K562 (cell line): Measurements from ENCODE around the gene ERC2. TPM values are rescaled to one million over a fixed set of nuclear protein-coding genes. Genes with fewer than 3 reads are reported as not detected.

ENCODE experiments used
- ATAC-seq: fragments of 200-7000 bp; cut with Tn5 transposase; 3 replicates; pipeline ENCODE4 v1.9.1; 2020; ENCODE audit warnings: moderate library complexity
- BruUV-seq: library from RNA; stranded (reverse); fragments of 400-500 nt; replicated peaks from 2 replicates; lab custom pipeline; 2021; lab: Mats Ljungman, UMichigan
- CTCF ChIA-PET: fragments of 300-600 bp; formaldehyde crosslinking; extraction: SDS; loops from one replicate; lab custom pipeline; 2021; ENCODE audit warnings: low intra/inter-chr PET ratio; lab: Yijun Ruan, JAX
- POLR2A ChIA-PET: fragments of 300-600, 350-650 bp; sonication (Branson Sonifier 250); formaldehyde crosslinking; extraction: SDS; loops from one replicate; lab custom pipeline; 2021; ENCODE audit warnings: antibody characterized with exemption, inconsistent platforms; lab: Yijun Ruan, JAX
- DNase-seq, 4 experiments: peaks; one replicate each; pipeline versions ENCODE4 v3.0.0 to v3.0.0-alpha.2; 2011 to 2018; ENCODE audit warnings: low spot score in 3 of 4, mixed read lengths in 3 of 4; ENCODE audit errors: extremely low read depth in 1 of 4
- FAIRE-seq: peaks from 2 replicates; lab custom pipeline; 2011; peaks lifted over from hg19 to GRCh38; lab: Jason Lieb, UNC
- H2AFZ ChIP-seq: 2 replicates; pipeline ENCODE4 v1.6.0; 2011; ENCODE audit warnings: low read depth, low read length, control low read depth, inconsistent platforms
- H3K27ac ChIP-seq: fragments of 200-600 bp; 3 replicates; pipeline ENCODE4 v1.8.0; 2011; ENCODE audit warnings: low read depth, mild to moderate bottlenecking, control low read depth, inconsistent platforms, low read length, moderate library complexity, mixed read lengths; ENCODE audit errors: extremely low read depth
- H3K27me3 ChIP-seq, 2 experiments: fragments of 300-600 bp in 1 of 2; 2 replicates in 1 of 2; 3 replicates in 1 of 2; pipeline versions ENCODE4 v1.6.0 to v1.8.0; 2011; ENCODE audit warnings: inconsistent platforms in 2 of 2, low read length in 2 of 2, mild to moderate bottlenecking in 1 of 2, mixed read lengths in 1 of 2, moderate library complexity in 1 of 2; ENCODE audit not compliant: control insufficient read depth in 2 of 2, insufficient read depth in 2 of 2
- H3K36me3 ChIP-seq: fragments of 300-600 bp; 3 replicates; pipeline ENCODE4 v1.8.0; 2011; ENCODE audit warnings: mild to moderate bottlenecking, low read length, inconsistent platforms; ENCODE audit not compliant: control insufficient read depth, insufficient read depth
- H3K4me1 ChIP-seq, 2 experiments: fragments of 200-600 bp in 1 of 2; replicated peaks in 1 of 2; 2 replicates in 1 of 2; 3 replicates in 1 of 2; pipeline versions ENCODE4 v1.5.1 to v1.8.0; 2011; ENCODE audit warnings: inconsistent platforms in 2 of 2, low read length in 2 of 2, mild to moderate bottlenecking in 1 of 2, mixed read lengths in 1 of 2, moderate library complexity in 1 of 2; ENCODE audit not compliant: control insufficient read depth in 2 of 2, insufficient read depth in 2 of 2
- H3K4me2 ChIP-seq: 2 replicates; pipeline ENCODE4 v1.6.1; 2011; ENCODE audit warnings: low read length, control low read depth, inconsistent platforms, mixed read lengths; ENCODE audit not compliant: insufficient read depth
- H3K4me3 ChIP-seq: fragments of 200-600 bp; sonication (generic), shearing (Covaris generic); 2 replicates; pipeline ENCODE4 v1.5.1; 2016; ENCODE audit warnings: control low read depth, inconsistent platforms
- H3K79me2 ChIP-seq: fragments of 200-600 bp; 3 replicates; pipeline ENCODE4 v1.8.0; 2011; ENCODE audit warnings: low read length, inconsistent platforms; ENCODE audit not compliant: control insufficient read depth, insufficient read depth
- H3K9ac ChIP-seq, 2 experiments: 2 replicates each; pipeline versions ENCODE4 v1.6.0 to v1.6.1; 2011; ENCODE audit warnings: low read depth in 2 of 2, low read length in 2 of 2, control low read depth in 1 of 2, inconsistent platforms in 1 of 2, mild to moderate bottlenecking in 1 of 2, mixed read lengths in 1 of 2; ENCODE audit not compliant: insufficient read depth in 1 of 2
- H3K9me1 ChIP-seq: one replicate; pipeline ENCODE4 v1.6.0; 2011; ENCODE audit warnings: inconsistent platforms, mild to moderate bottlenecking, low read length, moderate library complexity; ENCODE audit not compliant: control insufficient read depth, insufficient read depth
- H3K9me3 ChIP-seq: replicated peaks from 2 replicates; pipeline ENCODE4 v1.5.1; 2011; ENCODE audit warnings: low read depth, low read length, inconsistent platforms; ENCODE audit not compliant: control insufficient read depth, insufficient read depth
- H4K20me1 ChIP-seq: replicated peaks from 2 replicates; pipeline ENCODE4 v1.6.1; 2011; ENCODE audit warnings: low read length, inconsistent platforms, mixed read lengths; ENCODE audit not compliant: control insufficient read depth, insufficient read depth
- BRD9 ChIP-seq: fragments of 450-650 bp; IDR thresholded peaks from 2 replicates; pipeline ENCODE4 v1.6.1; 2018; ENCODE audit warnings: low read depth; ENCODE audit not compliant: partially characterized antibody
- CEBPZ ChIP-seq: fragments of 150-350 bp; IDR thresholded peaks from 2 replicates; pipeline ENCODE4 v1.6.1; 2014; ENCODE audit warnings: low read depth, mild to moderate bottlenecking, low read length, borderline replicate concordance
- NR0B1 ChIP-seq: fragments of 450-650 bp; IDR thresholded peaks from one replicate; pipeline ENCODE4 v1.6.1; 2018; ENCODE audit warnings: mild to moderate bottlenecking, moderate library complexity; ENCODE audit not compliant: partially characterized antibody
- RCOR1 ChIP-seq, 2 experiments: IDR thresholded peaks; 2 replicates each; pipeline ENCODE4 v1.6.1; 2012; ENCODE audit warnings: low read depth in 2 of 2, low read length in 2 of 2, borderline replicate concordance in 1 of 2, improper control_type of control experiment in 1 of 2
- RFX7 ChIP-seq: fragments of 250-450 bp; sonication (Bioruptor Pico); IDR thresholded peaks from 2 replicates; pipeline ENCODE4 v1.5.1; 2021; ENCODE audit warnings: mild to moderate bottlenecking
- TCF7L2 ChIP-seq: fragments of 150-350 bp; IDR thresholded peaks from 2 replicates; pipeline ENCODE4 v1.6.1; 2016; ENCODE audit warnings: low read depth, mild to moderate bottlenecking, low read length, moderate library complexity
- TRIM24 ChIP-seq, 2 experiments: fragments of 450-650 bp; IDR thresholded peaks; 2 replicates each; pipeline ENCODE4 v1.6.1; 2016
- XRCC5 ChIP-seq: fragments of 200-400 bp; formaldehyde crosslinking; IDR thresholded peaks from 2 replicates; pipeline ENCODE4 v1.6.1; 2017; ENCODE audit warnings: low read depth, mild to moderate bottlenecking, low read length
- ZBTB1 ChIP-seq: sonication (generic); formaldehyde crosslinking; IDR thresholded peaks from 2 replicates; pipeline ENCODE4 v1.8.1; 2023; ENCODE audit warnings: missing genetic modification reagents, low read depth, mild to moderate bottlenecking, borderline replicate concordance
- ZNF263 ChIP-seq: sonication (generic); formaldehyde crosslinking; IDR thresholded peaks from 2 replicates; pipeline ENCODE4 v1.8.0; 2022; ENCODE audit warnings: mild to moderate bottlenecking, missing genetic modification reagents, borderline replicate concordance
- ZNF584 ChIP-seq: fragments of 200-800 bp; sonication (Bioruptor generic); IDR thresholded peaks from 2 replicates; pipeline ENCODE4 v1.6.1; 2016; ENCODE audit warnings: low read depth, mild to moderate bottlenecking, missing genetic modification characterization, missing compliant biosample characterization
- WGBS: fragments of 100-300 bp; shearing (Covaris generic); methylation state at CpG from one replicate; pipeline ENCODE4 v1.1.6; 2016; ENCODE audit warnings: low coverage, mixed read lengths; ENCODE audit not compliant: insufficient coverage; ENCODE audit errors: missing lambda C conversion rate; 5-methylcytosine and 5-hydroxymethylcytosine counted together
- in situ Hi-C: fragments of 300-500 bp; cut with MboI; formaldehyde crosslinking; loops from 4 replicates; pipeline ENCODE4 v1.15.0; 2018; ENCODE audit warnings: inconsistent platforms, mixed read lengths
- intact Hi-C: fragments of 100-400 bp; cut with micrococcal nuclease; formaldehyde crosslinking; loops from 2 replicates; pipeline ENCODE4 v1.14.2; 2022
- polyA plus RNA-seq, 8 experiments: library from polyadenylated mRNA; depleted of rRNA in 4 of 8; stranded (reverse) in 5 of 8; unstranded in 3 of 8; fragments of >200 nt; fragmentation: Nextera tagmentation in 2 of 8; fragmentation: Illumina TruSeq in 1 of 8; extraction: Ambion mirVana in 2 of 8; extraction: Trizol in 1 of 8; gene quantifications; 2 replicates each; pipeline versions ENCODE4 v1.2.1 to v1.2.3, GENCODE V29; 2011 to 2014; ENCODE audit warnings: inconsistent platforms in 1 of 8, missing spikeins in 1 of 8
- total RNA-seq, 7 experiments: library from RNA; depleted of rRNA in 6 of 7; stranded (reverse); fragments of >200 nt in 6 of 7; fragmentation: Illumina TruSeq in 2 of 7; extraction: Trizol in 2 of 7; gene quantifications; 2 replicates each; pipeline versions ENCODE4 v1.2.1 to v1.2.3, GENCODE V29; 2011 to 2021; ENCODE audit warnings: low replicate concordance in 1 of 7

The ERC2 gene
- total and polyA plus RNA-seq, 9 of the 15 experiments (the other 6 are each of a cell fraction or from before 2014, with no cell fraction given), result 0.04 to 0.18 (median 0.07) TPM; not detected in 2

GRCh38 chr3:56187051-56187450 lies 281.2 kb downstream of the ERC2 start:
- in situ Hi-C loops (no loop called here), intact Hi-C loops (no loop called here)
- ATAC-seq (no peak), FAIRE-seq (no peak), DNase-seq (no peak)
- BruUV-seq, result no TSS peak
- Histone ChIP-seq H3K4me1 (no peaks in the 10 kb centered on the region), H2AFZ (no peak overlapping the region), H3K4me2 (no peak overlapping the region), H3K27ac (no peak overlapping the region), H3K36me3 (no peaks in the 10 kb centered on the region), H3K79me2 (no peaks in the 10 kb centered on the region), H3K9me3 (no peaks in the 10 kb centered on the region), H4K20me1 (no peaks in the 10 kb centered on the region), H3K27me3 (no peaks in the 10 kb centered on the region), H3K4me3 (no peak overlapping the region)
- CTCF ChIA-PET, result no interaction called here
- WGBS, result 0% methylated on average over 2 of the region's 2 CpGs
- TF ChIP-seq TCF7L2, result no peak
- no peak for TF ChIP-seq NR0B1
- TF ChIP-seq RCOR1 (IDR thresholded peaks at IDR 0.05; ENCODE audit: borderline replicate concordance in 1 of 2, low read depth in 2 of 2, low read length in 2 of 2), result no peak
- no peak for TF ChIP-seq BRD9
- TF ChIP-seq ZNF584 (CRISPR knock-in tag), result no peak
- TF ChIP-seq XRCC5, result no peak
- TF ChIP-seq CEBPZ, result no peak
- TF ChIP-seq RFX7 (CRISPR knock-in tag), result no peak
- no peak for TF ChIP-seq ZBTB1 (CRISPR knock-in tag)
- TF ChIP-seq ZNF263 (CRISPR knock-in tag), result no peak
- TF ChIP-seq TRIM24 (IDR thresholded peaks at IDR 0.05), result no peak
- TF ChIP-seq, all 486 proteins: peak for 0
- Histone ChIP-seq H3K9me1 (no peaks in the 10 kb centered on the region), H3K9ac (no peak overlapping the region)
- POLR2A ChIA-PET, result no interaction called here
